Measurements from ENCODE around the gene LTA4H.

LTA4H gene

GRCh38 chr12:96039516-96039915 lies 4.1 kb upstream of the LTA4H start:
- Histone ChIP-seq H2AFZ (peak overlapping the region; percentile 13), H3K79me2 (no peaks in the 10 kb centered on the region), H3K4me3 (ENCODE audit: low read depth, low read length) (no peak overlapping the region), H3K27me3 (ENCODE audit: control insufficient read depth, insufficient read depth, low read length) (no peaks in the 10 kb centered on the region), H3K4me1 (peaks cover 16% of the 10 kb centered on the region), H3K4me2 (ENCODE audit: low read length) (no peak overlapping the region), H3K9ac (no peak overlapping the region), H3K36me3 (ENCODE audit: control insufficient read depth, insufficient read depth, low read length) (no peaks in the 10 kb centered on the region), H3K9me3 (ENCODE audit: control insufficient read depth, low read length) (no peaks in the 10 kb centered on the region), H3K27ac (peak overlapping the region; percentile 46)
- TF ChIP-seq CTCF (IDR thresholded peaks at IDR 0.05): no peak

- Histone ChIP-seq H3K27me3 (ENCODE audit: control insufficient read depth, insufficient read depth, low read length) (no peaks in the 10 kb centered on the region), H3K27ac (no peak overlapping the region), H2AFZ (no peak overlapping the region), H3K4me2 (ENCODE audit: low read length) (no peak overlapping the region), H3K4me3 (ENCODE audit: low read depth, low read length) (no peak overlapping the region), H3K9ac (no peak overlapping the region), H3K9me3 (ENCODE audit: control insufficient read depth, low read length) (no peaks in the 10 kb centered on the region), H3K79me2 (peaks cover 4% of the 10 kb centered on the region), H3K4me1 (peaks cover 23% of the 10 kb centered on the region), H3K36me3 (ENCODE audit: control insufficient read depth, insufficient read depth, low read length) (no peaks in the 10 kb centered on the region)
- TF ChIP-seq CTCF (IDR thresholded peaks at IDR 0.05): no peak
These were observed 1.5 kb upstream of the LTA4H start for GRCh38 chr12:96036765-96037455.

- Histone ChIP-seq H3K27me3 (ENCODE audit: control insufficient read depth, insufficient read depth, low read length) (no peaks in the 10 kb centered on the region), H3K4me2 (ENCODE audit: low read length) (peak overlapping the region; percentile 85), H3K4me3 (ENCODE audit: low read depth, low read length) (peak overlapping the region; percentile 71), H3K9me3 (ENCODE audit: control insufficient read depth, low read length) (no peaks in the 10 kb centered on the region), H3K4me1 (peaks cover 12% of the 10 kb centered on the region), H3K36me3 (ENCODE audit: control insufficient read depth, insufficient read depth, low read length) (no peaks in the 10 kb centered on the region), H2AFZ (peak overlapping the region; percentile 96), H3K79me2 (peaks cover 14% of the 10 kb centered on the region), H3K9ac (peak overlapping the region; percentile 38), H3K27ac (peak overlapping the region; percentile 81)
- TF ChIP-seq CTCF (IDR thresholded peaks at IDR 0.05): no peak
These were observed 635 bp downstream of the LTA4H start for GRCh38 chr12:96034621-96035282.

GRCh38 chr12:96033549-96034389 lies 1.6 kb downstream of the LTA4H start:
- H3K4me3 ChIP-seq (ENCODE audit: low read depth, low read length): peak overlapping the region; percentile 71

More at GRCh38 chr12:96033549-96034389, 1.6 kb downstream of the LTA4H start:
- no peak overlapping the region for H3K27ac ChIP-seq
- no peak overlapping the region for H3K9ac ChIP-seq
- H3K9me3 ChIP-seq (ENCODE audit: control insufficient read depth, low read length): no peaks in the 10 kb centered on the region
- no peak overlapping the region for H2AFZ ChIP-seq
- no peak for TF ChIP-seq CTCF (IDR thresholded peaks at IDR 0.05)
- peaks cover 7% of the 10 kb centered on the region for H3K4me1 ChIP-seq
- H3K79me2 ChIP-seq: peaks cover 18% of the 10 kb centered on the region
- no peaks in the 10 kb centered on the region for H3K27me3 ChIP-seq (ENCODE audit: control insufficient read depth, insufficient read depth, low read length)
- H3K4me2 ChIP-seq (ENCODE audit: low read length): peak overlapping the region; percentile 85
- no peaks in the 10 kb centered on the region for H3K36me3 ChIP-seq (ENCODE audit: control insufficient read depth, insufficient read depth, low read length)
